NT2/D1 (cell line): ENCODE measurements around the gene TMEM245.

Experiments used
- SUZ12 ChIP-seq: IDR thresholded peaks from 2 replicates; pipeline ENCODE4 v1.6.1; 2011; ENCODE audit not compliant: insufficient read length, insufficient read depth; ENCODE audit errors: extremely low read depth
- YY1 ChIP-seq: IDR thresholded peaks from 2 replicates; pipeline ENCODE4 v1.6.1; 2011; ENCODE audit not compliant: insufficient read length, insufficient read depth
- ZNF274 ChIP-seq: IDR thresholded peaks from 2 replicates; pipeline ENCODE4 v1.6.1; 2011; ENCODE audit warnings: mild to moderate bottlenecking, low read depth, low read length

DNA sequence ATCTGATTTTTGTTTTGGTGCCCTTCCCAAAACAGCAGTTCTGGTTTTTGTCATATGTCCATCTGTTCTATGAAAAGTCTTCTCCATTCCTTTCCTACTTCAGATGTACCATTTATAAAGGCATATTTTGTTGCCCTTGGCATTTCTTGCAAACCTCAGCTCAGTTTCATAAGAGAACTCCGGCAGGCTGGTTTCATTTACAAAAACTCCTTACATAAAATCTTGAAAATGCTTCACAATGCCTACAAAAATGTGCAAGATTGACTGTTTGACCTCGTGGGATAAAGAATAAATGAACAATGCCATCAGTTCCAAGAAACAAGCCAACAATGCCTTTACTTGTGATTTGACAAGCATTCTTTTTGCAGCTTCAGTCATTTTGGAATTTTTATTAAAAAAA is 67.3 kb downstream of the TMEM245 start:
- TF ChIP-seq SUZ12 (no peak), ZNF274 (no peak), YY1 (no peak)
